Nephron progenitor cell (in vitro differentiated cells): ENCODE data around the gene LRRC56.

ENCODE experiments used
- DNase-seq: peaks from one replicate; pipeline ENCODE4 v3.0.0; 2021
- H3K27ac Mint-ChIP-seq: 2 replicates; pipeline ENCODE4 v1.8.0; 2021; ENCODE audit warnings: mild to moderate bottlenecking, moderate library complexity, mixed read lengths
- H3K27me3 Mint-ChIP-seq: 2 replicates; pipeline ENCODE4 v1.8.0; 2021; ENCODE audit warnings: mild to moderate bottlenecking, low read depth, mixed read lengths; ENCODE audit not compliant: poor library complexity
- H3K36me3 Mint-ChIP-seq: 2 replicates; pipeline ENCODE4 v1.8.0; 2021; ENCODE audit warnings: low read depth, mixed read lengths
- H3K4me1 Mint-ChIP-seq: 2 replicates; pipeline ENCODE4 v1.8.0; 2021; ENCODE audit warnings: mixed read lengths
- H3K4me3 Mint-ChIP-seq: 2 replicates; pipeline ENCODE4 v1.8.0; 2021; ENCODE audit warnings: mild to moderate bottlenecking, moderate library complexity, mixed read lengths
- H3K9me3 Mint-ChIP-seq: 2 replicates; pipeline ENCODE4 v1.8.0; 2021; ENCODE audit warnings: mild to moderate bottlenecking, moderate library complexity, mixed read lengths
- CTCF ChIP-seq: fragments of 200-600 bp; sonication (generic); IDR thresholded peaks from 2 replicates; pipeline ENCODE4 v1.5.0; 2021; ENCODE audit warnings: antibody characterized with exemption

Gene LRRC56

GRCh38 chr11:593347-593746 is 56.0 kb downstream of the LRRC56 start:
- no peak for TF ChIP-seq CTCF
- no peaks in the 10 kb centered on the region for H3K9me3 Mint-ChIP-seq
- H3K4me3 Mint-ChIP-seq = no peak overlapping the region
- no peaks in the 10 kb centered on the region for H3K27me3 Mint-ChIP-seq
- H3K36me3 Mint-ChIP-seq = peaks cover 64% of the 10 kb centered on the region
- H3K4me1 Mint-ChIP-seq = no peaks in the 10 kb centered on the region
- no peak for DNase-seq
- no peak overlapping the region for H3K27ac Mint-ChIP-seq

- H3K9me3 Mint-ChIP-seq = no peaks in the 10 kb centered on the region
- no peaks in the 10 kb centered on the region for H3K4me1 Mint-ChIP-seq
- no peak for DNase-seq
- no peak for TF ChIP-seq CTCF
- H3K27ac Mint-ChIP-seq = no peak overlapping the region
- no peak overlapping the region for H3K4me3 Mint-ChIP-seq
- H3K36me3 Mint-ChIP-seq = peaks cover 55% of the 10 kb centered on the region
- no peaks in the 10 kb centered on the region for H3K27me3 Mint-ChIP-seq
These were observed 58.1 kb downstream of the LRRC56 start for GRCh38 chr11:595400-595799.

DNA sequence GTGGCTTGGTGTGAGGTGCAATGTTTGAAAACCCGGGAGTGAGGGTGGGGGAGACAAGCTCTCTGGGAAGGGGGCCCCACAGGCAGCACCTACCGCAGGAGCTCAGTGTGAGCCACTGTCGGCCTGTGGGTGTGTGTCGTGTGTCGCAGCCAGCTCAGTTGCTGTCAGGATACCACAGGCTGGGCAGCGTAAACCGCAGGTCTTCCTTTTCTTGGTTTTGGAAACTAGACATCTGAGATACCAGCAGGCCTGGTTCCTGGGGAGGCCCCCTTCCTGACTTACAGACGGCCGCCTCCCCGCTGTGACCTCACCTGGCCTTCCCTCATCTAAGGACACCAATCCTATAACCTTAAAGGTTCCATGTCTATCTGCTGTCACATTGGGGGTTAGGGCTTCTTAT is 59.0 kb downstream of the LRRC56 start:
- H3K27me3 Mint-ChIP-seq = no peaks in the 10 kb centered on the region
- H3K27ac Mint-ChIP-seq = no peak overlapping the region
- TF ChIP-seq CTCF = no peak
- peaks cover 49% of the 10 kb centered on the region for H3K36me3 Mint-ChIP-seq
- H3K4me3 Mint-ChIP-seq = no peak overlapping the region
- no peaks in the 10 kb centered on the region for H3K9me3 Mint-ChIP-seq
- DNase-seq = no peak
- H3K4me1 Mint-ChIP-seq = no peaks in the 10 kb centered on the region

- Mint-ChIP-seq H3K27ac (peak overlapping the region; percentile 74), H3K36me3 (peaks cover 52% of the 10 kb centered on the region), H3K4me3 (no peak overlapping the region), H3K4me1 (no peaks in the 10 kb centered on the region), H3K9me3 (no peaks in the 10 kb centered on the region), H3K27me3 (no peaks in the 10 kb centered on the region)
- TF ChIP-seq CTCF = no peak
- no peak for DNase-seq
These were observed 59.9 kb downstream of the LRRC56 start for GRCh38 chr11:597166-597725.

DNA sequence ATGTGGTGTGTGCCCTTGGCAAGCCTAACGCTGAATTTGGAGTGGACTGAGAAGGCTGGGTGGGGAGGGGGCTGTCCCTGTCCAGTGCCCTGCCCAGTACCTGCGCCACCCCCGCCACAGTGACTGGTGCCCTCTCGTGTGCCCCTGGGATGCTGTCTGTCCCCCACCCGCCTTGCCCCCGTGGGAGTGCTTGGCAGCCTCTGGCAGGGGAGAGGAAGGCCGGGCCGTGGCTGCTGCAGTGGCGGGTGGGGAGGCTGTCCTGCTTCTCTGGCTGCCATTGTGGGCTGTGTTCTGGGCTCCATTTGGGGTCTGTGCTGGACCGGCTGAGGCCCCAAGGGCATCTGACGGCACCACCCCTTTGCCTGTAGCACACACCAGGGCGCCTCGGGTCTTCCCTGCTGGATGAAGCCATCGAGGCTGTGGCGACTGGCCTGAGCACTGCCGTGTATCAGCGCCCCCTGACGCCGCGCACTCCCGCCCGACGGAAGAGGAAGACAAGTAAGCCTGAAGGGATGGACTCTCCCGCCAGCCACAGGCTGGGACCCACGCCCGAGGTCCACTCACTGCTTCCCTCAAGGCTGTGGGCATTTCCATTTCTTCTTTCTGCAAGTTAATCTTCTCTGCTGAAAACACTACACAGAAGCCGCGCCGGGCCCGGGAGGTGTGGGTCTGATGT is 60.8 kb downstream of the LRRC56 start:
- Mint-ChIP-seq H3K9me3 (no peaks in the 10 kb centered on the region), H3K4me3 (no peak overlapping the region), H3K27ac (no peak overlapping the region), H3K4me1 (no peaks in the 10 kb centered on the region), H3K27me3 (no peaks in the 10 kb centered on the region), H3K36me3 (peaks cover 46% of the 10 kb centered on the region)
- TF ChIP-seq CTCF = no peak
- no peak for DNase-seq
